Brain microvascular endothelial cell (primary cell): Measurements from ENCODE around the gene POLR2M.

ENCODE experiments used
- DNase-seq: peaks from one replicate; pipeline ENCODE4 v3.0.0-alpha.2; 2020
- H3K27ac ChIP-seq: fragments of 250-450 bp; sonication (Bioruptor Pico); 2 replicates; pipeline ENCODE4 v1.5.1; 2020; ENCODE audit warnings: mild to moderate bottlenecking, moderate library complexity
- H3K27me3 ChIP-seq: fragments of 250-450 bp; sonication (Bioruptor Pico); replicated peaks from 2 replicates; pipeline ENCODE4 v1.5.1; 2020; ENCODE audit warnings: mild to moderate bottlenecking
- H3K36me3 ChIP-seq: fragments of 250-450 bp; sonication (Bioruptor Pico); replicated peaks from 2 replicates; pipeline ENCODE4 v1.5.1; 2020; ENCODE audit warnings: mild to moderate bottlenecking
- H3K4me3 ChIP-seq: 2 replicates; pipeline ENCODE4 v1.5.1; 2011; ENCODE audit warnings: low read depth, mild to moderate bottlenecking, control low read depth, low read length, moderate library complexity
- in situ Hi-C: cut with HindIII; loops from 2 replicates; pipeline ENCODE4 v1.10.0; 2017; ENCODE audit warnings: low sequenced_read_pairs, low pct_ligation_motif_present
- TF ChIP-seq, protein P1 (sequence below): IDR thresholded peaks from 2 replicates; pipeline ENCODE4 v1.5.1; 2011; ENCODE audit warnings: low read depth, mild to moderate bottlenecking, moderate library complexity, low read length, control low read depth, inconsistent platforms; ENCODE audit errors: missing control alignments

The POLR2M gene

DNA sequence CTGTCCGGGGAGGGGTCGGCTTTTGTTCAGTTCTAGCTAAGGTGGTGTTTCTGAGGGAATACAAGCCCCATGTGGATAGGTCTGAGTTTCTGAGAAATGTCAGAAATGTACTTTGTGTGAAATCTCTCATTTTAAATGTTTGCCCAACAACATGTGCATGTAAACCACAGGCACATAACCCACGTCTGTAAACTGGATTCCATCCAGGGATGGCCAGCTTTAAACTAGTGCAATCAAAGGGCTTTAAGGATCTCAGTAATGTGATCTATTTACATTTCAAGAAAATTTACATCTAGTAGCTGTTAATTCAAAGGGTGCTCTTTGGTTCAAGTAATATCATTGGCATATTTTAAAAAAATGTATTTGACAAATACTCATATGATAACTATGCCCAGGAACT, 52.0 kb downstream of the POLR2M start:
- DNase-seq: no peak
- in situ Hi-C loops: no loop called here
- Histone ChIP-seq H3K27me3 (no peaks in the 10 kb centered on the region), H3K36me3 (no peaks in the 10 kb centered on the region), H3K27ac (no peak overlapping the region), H3K4me3 (no peak overlapping the region)
- TF ChIP-seq, protein P1, sequence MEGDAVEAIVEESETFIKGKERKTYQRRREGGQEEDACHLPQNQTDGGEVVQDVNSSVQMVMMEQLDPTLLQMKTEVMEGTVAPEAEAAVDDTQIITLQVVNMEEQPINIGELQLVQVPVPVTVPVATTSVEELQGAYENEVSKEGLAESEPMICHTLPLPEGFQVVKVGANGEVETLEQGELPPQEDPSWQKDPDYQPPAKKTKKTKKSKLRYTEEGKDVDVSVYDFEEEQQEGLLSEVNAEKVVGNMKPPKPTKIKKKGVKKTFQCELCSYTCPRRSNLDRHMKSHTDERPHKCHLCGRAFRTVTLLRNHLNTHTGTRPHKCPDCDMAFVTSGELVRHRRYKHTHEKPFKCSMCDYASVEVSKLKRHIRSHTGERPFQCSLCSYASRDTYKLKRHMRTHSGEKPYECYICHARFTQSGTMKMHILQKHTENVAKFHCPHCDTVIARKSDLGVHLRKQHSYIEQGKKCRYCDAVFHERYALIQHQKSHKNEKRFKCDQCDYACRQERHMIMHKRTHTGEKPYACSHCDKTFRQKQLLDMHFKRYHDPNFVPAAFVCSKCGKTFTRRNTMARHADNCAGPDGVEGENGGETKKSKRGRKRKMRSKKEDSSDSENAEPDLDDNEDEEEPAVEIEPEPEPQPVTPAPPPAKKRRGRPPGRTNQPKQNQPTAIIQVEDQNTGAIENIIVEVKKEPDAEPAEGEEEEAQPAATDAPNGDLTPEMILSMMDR: no peak

DNA sequence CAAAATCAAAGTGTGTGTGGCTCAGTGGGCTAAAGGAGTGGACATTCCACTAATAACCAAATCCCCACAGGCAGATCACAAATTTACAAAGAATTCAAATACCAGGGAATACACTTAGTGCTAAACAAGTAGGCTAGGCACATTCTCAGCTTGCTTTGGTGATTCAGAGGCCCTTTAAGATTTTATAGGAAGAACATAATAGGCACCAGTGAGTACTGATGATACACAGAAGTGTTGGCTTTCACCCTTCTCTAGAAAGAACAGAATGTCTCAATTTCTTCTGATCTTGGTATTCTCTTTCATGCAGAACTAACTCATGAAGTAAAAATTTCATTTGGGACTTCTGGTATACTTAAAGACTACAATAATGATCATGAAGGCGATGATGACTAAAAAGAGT, 55.0 kb downstream of the POLR2M start:
- TF ChIP-seq, protein P1: no peak
- H3K27me3 ChIP-seq: no peaks in the 10 kb centered on the region
- H3K27ac ChIP-seq: no peak overlapping the region
- DNase-seq: no peak
- in situ Hi-C loops: no loop called here
- no peak overlapping the region for H3K4me3 ChIP-seq
- no peaks in the 10 kb centered on the region for H3K36me3 ChIP-seq

DNA sequence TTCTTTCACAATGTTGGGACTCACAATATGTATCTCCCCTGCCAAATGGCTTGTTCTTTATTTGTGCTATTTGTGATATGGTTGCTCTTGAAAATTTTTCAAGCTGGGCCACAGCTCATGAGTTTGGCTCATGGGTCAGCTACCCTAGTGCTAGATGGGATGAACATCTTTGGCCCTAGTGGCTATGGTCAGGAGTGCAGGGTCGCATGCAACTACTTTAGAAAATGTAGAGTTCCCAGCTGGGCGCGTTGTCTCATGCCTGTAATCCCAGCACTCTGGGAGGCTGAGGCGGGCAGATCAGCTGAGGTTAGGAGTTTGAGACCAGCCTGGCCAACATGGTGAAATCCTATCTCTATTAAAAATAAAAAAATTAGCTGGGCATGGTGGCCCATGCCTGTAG, 55.8 kb downstream of the POLR2M start:
- in situ Hi-C loops: no loop called here
- no peak overlapping the region for H3K4me3 ChIP-seq
- H3K27me3 ChIP-seq: no peaks in the 10 kb centered on the region
- H3K27ac ChIP-seq: no peak overlapping the region
- DNase-seq: no peak
- TF ChIP-seq, protein P1: peak; percentile 40
- H3K36me3 ChIP-seq: no peaks in the 10 kb centered on the region

DNA sequence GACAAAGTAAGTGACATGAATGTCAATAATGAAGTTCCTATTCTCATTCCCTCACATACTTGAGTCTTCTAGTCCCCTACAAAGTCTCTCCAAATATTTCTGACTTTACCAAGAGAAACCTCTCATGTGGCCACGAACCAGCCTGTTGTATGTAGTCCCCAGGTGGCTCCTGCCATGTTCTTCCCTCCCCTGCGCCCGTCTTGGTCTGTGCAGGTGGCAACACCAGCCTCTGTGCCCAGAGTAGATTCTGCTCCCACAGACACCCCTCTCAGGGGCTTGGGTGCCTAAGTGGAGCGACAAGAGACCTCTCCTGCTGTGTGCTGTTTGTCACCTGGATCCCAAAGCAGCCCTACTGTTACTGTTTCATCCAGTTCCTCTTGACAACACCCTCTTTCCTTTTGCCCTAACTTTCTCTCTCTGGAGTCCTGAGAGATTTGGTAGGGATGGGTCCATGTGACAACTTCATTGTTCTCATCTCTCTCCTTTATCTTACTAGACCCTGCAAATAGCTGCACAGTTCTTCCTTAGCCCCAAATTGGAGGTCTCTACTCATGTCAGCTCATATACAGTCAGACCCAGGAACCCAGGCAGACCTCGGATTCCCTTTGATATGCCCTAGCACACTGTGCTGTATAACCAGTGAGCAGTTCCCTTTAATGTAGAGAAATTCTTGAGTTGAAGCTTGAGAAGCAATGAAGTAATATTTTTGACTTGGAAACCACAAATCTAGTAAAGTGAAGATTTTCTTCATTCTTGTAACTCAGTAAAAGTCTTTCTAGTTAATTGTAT, 56.9 kb downstream of the POLR2M start:
- in situ Hi-C loops: no loop called here
- TF ChIP-seq, protein P1: no peak
- Histone ChIP-seq H3K27me3 (no peaks in the 10 kb centered on the region), H3K4me3 (no peak overlapping the region), H3K27ac (no peak overlapping the region), H3K36me3 (no peaks in the 10 kb centered on the region)
- DNase-seq: no peak
